Regular cardiac myocyte (primary cell): ENCODE data around the gene C17orf58. TPM values are rescaled to one million over a fixed set of nuclear protein-coding genes. Genes with fewer than 3 reads are reported as not detected.

Experiments used
- total RNA-seq: library from RNA; depleted of rRNA; stranded (reverse); fragments of >200 nt; gene quantifications from 2 replicates; pipeline ENCODE4 v1.2.3, GENCODE V29; 2014

Gene C17orf58
- total RNA-seq, result 9.4 and 17.5 TPM in 2 replicates

GRCh38 chr17:67996301-67997171 lies at the start of gene C17orf58:
TSS of gene C17orf58 (minus strand) at chr17:67996469. CDS start at chr17:67996198, 271 bp downstream.

GRCh38 chr17:68035523-68036303 lies 39.4 kb upstream of the C17orf58 start, which contains the start of gene KPNA2:
TSS of gene KPNA2 (plus strand) at chr17:68035735. CDS start at chr17:68037133, 1,398 bp downstream.

Other genes starting within 250 kb of the C17orf58 start
- 27.4 and 30.7 TPM in 2 replicates for gene BPTF, start 171.0 kb downstream of the C17orf58 start, total RNA-seq
- 39.5 and 201 TPM in 2 replicates for gene KPNA2, start 39.3 kb upstream of the C17orf58 start, total RNA-seq